Keratinocyte (primary cell): Measurements from ENCODE around the gene IRF4. TPM values are rescaled to one million over a fixed set of nuclear protein-coding genes. Genes with fewer than 3 reads are reported as not detected.

ENCODE experiments used
- DNase-seq: peaks from one replicate; pipeline ENCODE4 v3.0.0-alpha.2; 2011; ENCODE audit warnings: low read depth, missing footprints, low spot score
- FAIRE-seq: peaks from 2 replicates; lab custom pipeline; 2011; peaks lifted over from hg19 to GRCh38; lab: Jason Lieb, UNC
- H2AFZ ChIP-seq: 2 replicates; pipeline ENCODE4 v1.6.0; 2012; ENCODE audit warnings: low read length, control low read depth, inconsistent platforms; ENCODE audit not compliant: control insufficient read depth
- H3K27ac ChIP-seq: 2 replicates; pipeline ENCODE4 v1.5.1; 2011; ENCODE audit warnings: low read length; ENCODE audit not compliant: control insufficient read depth, insufficient read depth
- H3K27me3 ChIP-seq: 3 replicates; pipeline ENCODE4 v1.6.0; 2011; ENCODE audit warnings: low read length; ENCODE audit not compliant: control insufficient read depth, insufficient read depth; ENCODE audit errors: extremely low read depth
- H3K36me3 ChIP-seq, 2 experiments: 2 replicates in 1 of 2; 3 replicates in 1 of 2; pipeline ENCODE4 v1.5.1; 2011; ENCODE audit warnings: low read length in 2 of 2, mild to moderate bottlenecking in 1 of 2; ENCODE audit not compliant: control insufficient read depth in 2 of 2, insufficient read depth in 2 of 2; ENCODE audit errors: extremely low read depth in 1 of 2
- H3K4me1 ChIP-seq: 3 replicates; pipeline ENCODE4 v1.5.1; 2011; ENCODE audit warnings: low read length; ENCODE audit not compliant: control insufficient read depth, insufficient read depth; ENCODE audit errors: extremely low read depth
- H3K4me2 ChIP-seq: 3 replicates; pipeline ENCODE4 v1.6.0; 2011; ENCODE audit warnings: low read depth, low read length; ENCODE audit not compliant: control insufficient read depth, insufficient read depth; ENCODE audit errors: extremely low read depth
- H3K4me3 ChIP-seq, 3 experiments: fragments of 200-600 bp in 1 of 3; sonication (generic) in 1 of 3; 2 replicates in 2 of 3; 3 replicates in 1 of 3; pipeline ENCODE4 v1.5.1; 2011 to 2016; ENCODE audit warnings: low read length in 3 of 3, mild to moderate bottlenecking in 3 of 3, control low read depth in 2 of 3, inconsistent platforms in 1 of 3, low read depth in 1 of 3, mixed read lengths in 1 of 3, mixed run types in 1 of 3, moderate library complexity in 1 of 3; ENCODE audit not compliant: control insufficient read depth in 2 of 3, insufficient read depth in 2 of 3; ENCODE audit errors: extremely low read depth in 1 of 3
- H3K79me2 ChIP-seq: 2 replicates; pipeline ENCODE4 v1.6.0; 2012; ENCODE audit warnings: low read length; ENCODE audit not compliant: control insufficient read depth, insufficient read depth
- H3K9ac ChIP-seq: 3 replicates; pipeline ENCODE4 v1.6.0; 2011; ENCODE audit warnings: low read length; ENCODE audit not compliant: control insufficient read depth, insufficient read depth; ENCODE audit errors: extremely low read depth
- H3K9me1 ChIP-seq: 3 replicates; pipeline ENCODE4 v1.6.0; 2011; ENCODE audit warnings: low read length; ENCODE audit not compliant: control insufficient read depth, insufficient read depth; ENCODE audit errors: extremely low read depth
- H3K9me3 ChIP-seq: 2 replicates; pipeline ENCODE4 v1.5.1; 2012; ENCODE audit warnings: low read depth, low read length; ENCODE audit not compliant: control insufficient read depth
- H4K20me1 ChIP-seq: 3 replicates; pipeline ENCODE4 v1.6.0; 2011; ENCODE audit warnings: low read length; ENCODE audit not compliant: control insufficient read depth, insufficient read depth; ENCODE audit errors: extremely low read depth
- CTCF ChIP-seq, 3 experiments: IDR thresholded peaks in 1 of 3; conservative IDR thresholded peaks in 1 of 3; optimal IDR thresholded peaks in 1 of 3; 2 replicates in 2 of 3; 3 replicates in 1 of 3; pipeline versions ENCODE3 to v1.5.1; 2011; ENCODE audit warnings: low read length in 3 of 3, mild to moderate bottlenecking in 3 of 3, moderate library complexity in 2 of 3, control low read depth in 1 of 3, inconsistent platforms in 1 of 3; ENCODE audit not compliant: insufficient read depth in 2 of 3; ENCODE audit errors: extremely low read depth in 1 of 3
- EZH2 ChIP-seq: IDR thresholded peaks from one replicate; pipeline ENCODE4 v1.6.1; 2012; ENCODE audit warnings: inconsistent platforms, mild to moderate bottlenecking, low read length, moderate library complexity
- dilution Hi-C: fragments of 300-500 bp; cut with MboI; formaldehyde crosslinking; loops from one replicate; pipeline ENCODE4 v1.7.0; 2020; ENCODE audit warnings: low sequenced_read_pairs; ENCODE audit not compliant: extremely low pct_ligation_motif_present
- polyA plus RNA-seq, 5 experiments: library from polyadenylated mRNA; depleted of rRNA in 3 of 5; stranded (reverse) in 3 of 5; stranded (forward) in 1 of 5; unstranded in 1 of 5; fragments of >200 nt; gene quantifications; 1 replicate in 1 of 5; 2 replicates in 3 of 5; 3 replicates in 1 of 5; pipeline versions ENCODE4 v1.2.1 to v1.2.3, GENCODE V29; 2011 to 2012; ENCODE audit warnings: missing spikeins in 2 of 5, low read depth in 1 of 5, low replicate concordance in 1 of 5

IRF4 gene
- polyA plus RNA-seq, 1 donor (not counting 4 experiments of a cell fraction or from before 2014, with no cell fraction given): 0.12 TPM

GRCh38 chr6:360349-360748, 31.2 kb upstream of the IRF4 start:
- FAIRE-seq: no peak
- H2AFZ ChIP-seq: no peak overlapping the region
- no peaks in the 10 kb centered on the region for H3K79me2 ChIP-seq
- dilution Hi-C loops: no loop called here
- no peak for TF ChIP-seq CTCF (optimal IDR thresholded peaks at IDR 0.05 in 1 of 3, IDR thresholded peaks at IDR 0.05 in 1 of 3, conservative IDR thresholded peaks at IDR 0.05 in 1 of 3; ENCODE audit: extremely low read depth in 1 of 3, insufficient read depth in 2 of 3, low read length in 3 of 3)
- no peak for TF ChIP-seq EZH2
- no peak overlapping the region for H3K4me3 ChIP-seq
- no peaks in the 10 kb centered on the region for H3K36me3 ChIP-seq
- no peaks in the 10 kb centered on the region for H3K27me3 ChIP-seq
- no peak overlapping the region for H3K9ac ChIP-seq
- no peak overlapping the region for H3K27ac ChIP-seq
- no peaks in the 10 kb centered on the region for H3K9me1 ChIP-seq
- H3K4me1 ChIP-seq: no peaks in the 10 kb centered on the region
- no peak overlapping the region for H3K4me2 ChIP-seq
- H4K20me1 ChIP-seq: no peaks in the 10 kb centered on the region
- H3K9me3 ChIP-seq: peaks cover 6% of the 10 kb centered on the region
- DNase-seq: no peak

GRCh38 chr6:360764-361373, 30.7 kb upstream of the IRF4 start:
- H3K27me3 ChIP-seq: no peaks in the 10 kb centered on the region
- DNase-seq: no peak
- no peak overlapping the region for H3K4me3 ChIP-seq
- no peaks in the 10 kb centered on the region for H3K4me1 ChIP-seq
- H3K27ac ChIP-seq: no peak overlapping the region
- TF ChIP-seq CTCF (optimal IDR thresholded peaks at IDR 0.05 in 1 of 3, IDR thresholded peaks at IDR 0.05 in 1 of 3, conservative IDR thresholded peaks at IDR 0.05 in 1 of 3; ENCODE audit: extremely low read depth in 1 of 3, insufficient read depth in 2 of 3, low read length in 3 of 3) (no peak), EZH2 (no peak)
- no peaks in the 10 kb centered on the region for H3K36me3 ChIP-seq
- H3K9ac ChIP-seq: no peak overlapping the region
- H3K4me2 ChIP-seq: no peak overlapping the region
- H3K79me2 ChIP-seq: no peaks in the 10 kb centered on the region
- FAIRE-seq: no peak
- H4K20me1 ChIP-seq: no peaks in the 10 kb centered on the region
- no peaks in the 10 kb centered on the region for H3K9me1 ChIP-seq
- H3K9me3 ChIP-seq: peaks cover 6% of the 10 kb centered on the region
- dilution Hi-C loops: no loop called here
- no peak overlapping the region for H2AFZ ChIP-seq
